HG02840 (cell line): ENCODE data around the gene C18orf54.
A peak's percentile ranks its signal among the peaks of the same experiment; 100 is the strongest.
"Not testable (repeated sequence)": the region's sequence is repeated elsewhere in the genome, so short reads cannot be mapped to it uniquely, and the experiment has no call there.

Experiments
- ATAC-seq: cut with Tn5 transposase; IDR thresholded peaks from one replicate; pipeline ENCODE4 v1.9.1; 2021; ENCODE audit warnings: mild to moderate bottlenecking, moderate library complexity, moderate number of reproducible peaks; ENCODE audit not compliant: unreplicated experiment, low FRiP score

The C18orf54 gene

DNA sequence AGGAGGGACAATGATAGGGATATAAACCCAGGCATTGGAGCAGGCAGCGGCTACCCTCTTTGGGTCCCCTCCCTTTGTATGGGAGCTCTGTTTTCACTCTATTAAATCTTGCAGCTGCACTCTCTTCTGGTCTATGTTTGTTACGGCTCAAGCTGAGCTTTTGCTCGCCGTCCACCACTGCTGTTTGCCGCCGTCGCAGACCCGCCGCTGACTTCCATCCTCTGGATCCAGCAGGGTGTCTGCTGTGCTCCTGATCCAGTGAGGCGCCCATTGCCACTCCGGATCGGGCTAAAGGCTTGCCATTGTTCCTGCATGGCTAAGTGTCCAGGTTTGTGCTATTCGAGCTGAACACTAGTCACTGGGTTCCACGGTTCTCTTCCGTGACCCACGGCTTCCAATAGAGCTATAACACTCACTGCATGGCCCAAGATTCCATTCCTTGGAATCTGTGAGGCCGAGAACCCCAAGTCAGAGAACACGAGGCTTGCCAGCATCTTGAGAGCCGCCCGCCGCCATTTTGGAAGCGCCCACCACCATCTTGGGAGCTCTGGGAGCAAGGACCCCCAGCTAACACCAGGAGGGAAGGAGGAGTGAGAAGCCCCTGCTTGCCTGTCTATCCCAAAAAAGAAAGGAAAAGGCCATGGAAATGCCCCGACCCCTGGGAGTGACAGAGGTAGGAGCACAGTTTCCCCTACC, 29.2 kb downstream of the C18orf54 start:
- ATAC-seq = not testable (repeated sequence)

DNA sequence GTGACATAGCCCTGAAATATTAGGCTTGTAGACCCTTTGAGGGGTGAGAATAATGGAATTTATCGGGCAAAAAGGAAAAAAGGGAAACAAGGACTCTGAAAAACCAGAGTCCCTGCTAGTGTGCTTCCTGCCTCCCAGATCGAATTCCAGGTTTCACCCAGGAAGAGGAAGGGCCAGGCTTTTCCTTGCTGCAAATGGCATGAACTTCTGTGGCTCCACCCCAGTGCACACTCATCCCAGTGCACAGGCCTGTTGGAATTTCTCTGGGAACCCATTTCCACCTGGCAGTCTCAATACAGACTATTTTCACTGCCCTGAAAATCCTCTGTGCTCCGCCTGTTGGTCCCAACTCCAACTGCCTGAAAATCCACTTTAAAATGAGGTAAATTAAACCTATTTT, 29.9 kb downstream of the C18orf54 start:
- no peak for ATAC-seq

DNA sequence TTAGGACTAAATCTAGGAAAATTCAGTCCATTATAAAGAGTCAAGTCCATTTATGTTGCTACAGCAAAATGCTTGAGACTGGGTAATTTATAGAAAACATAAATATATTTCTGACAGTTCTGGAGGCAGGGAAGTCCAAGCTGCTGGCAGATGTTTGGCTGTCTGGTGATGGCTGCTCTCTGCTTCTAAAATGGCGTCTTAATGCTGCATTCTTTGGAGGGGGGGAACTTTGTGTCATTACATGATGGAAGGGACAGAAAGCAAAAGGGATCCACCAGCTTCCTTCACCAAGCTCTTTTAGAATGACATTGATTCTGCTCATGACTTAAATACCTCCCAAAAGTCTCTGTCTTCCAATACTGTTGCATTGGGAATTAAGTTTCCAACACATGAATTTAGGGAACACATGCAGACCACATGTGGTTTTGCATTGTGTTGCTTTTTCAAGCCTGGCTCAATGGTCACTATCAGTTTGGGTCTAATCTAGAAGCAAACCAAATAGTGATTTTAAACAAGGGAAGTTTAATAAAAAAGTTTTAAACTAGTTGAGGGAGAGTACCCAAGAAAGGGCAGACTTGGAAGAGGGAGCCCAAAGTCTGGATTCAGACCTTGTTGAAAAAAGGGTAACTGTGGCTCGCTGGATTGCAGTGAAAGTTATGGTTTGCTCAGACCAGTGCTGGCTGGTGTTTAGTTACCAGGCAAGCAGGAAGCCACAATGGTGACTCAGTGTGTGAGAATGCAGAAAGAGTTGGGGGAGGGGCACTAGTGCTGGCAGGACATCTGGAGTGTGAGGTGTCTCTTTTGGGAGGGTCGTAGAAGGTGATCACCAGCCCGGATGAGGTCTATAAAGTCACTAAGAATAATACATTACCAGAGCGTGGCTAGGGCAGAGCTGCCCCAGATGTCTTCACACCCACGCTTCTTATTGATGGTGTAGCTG, 30.8 kb downstream of the C18orf54 start:
- ATAC-seq = peak; percentile 84

DNA sequence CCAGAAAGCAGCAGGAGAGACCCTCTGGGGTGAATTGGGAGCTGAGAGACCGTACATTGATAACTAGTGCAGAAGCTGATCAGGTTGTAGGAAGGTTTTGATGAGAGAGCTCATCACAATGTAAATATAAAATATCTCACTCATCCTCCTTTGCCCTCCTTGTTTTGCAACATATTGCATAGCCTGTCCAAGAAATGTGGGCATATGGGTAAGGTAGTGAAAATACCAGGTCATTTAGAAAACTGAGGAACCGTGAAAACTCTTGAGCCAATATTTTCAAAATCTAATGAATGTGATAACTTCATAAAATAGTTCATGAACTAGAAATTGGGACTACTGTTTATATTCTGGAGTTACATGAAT, 31.4 kb downstream of the C18orf54 start:
- ATAC-seq = no peak

DNA sequence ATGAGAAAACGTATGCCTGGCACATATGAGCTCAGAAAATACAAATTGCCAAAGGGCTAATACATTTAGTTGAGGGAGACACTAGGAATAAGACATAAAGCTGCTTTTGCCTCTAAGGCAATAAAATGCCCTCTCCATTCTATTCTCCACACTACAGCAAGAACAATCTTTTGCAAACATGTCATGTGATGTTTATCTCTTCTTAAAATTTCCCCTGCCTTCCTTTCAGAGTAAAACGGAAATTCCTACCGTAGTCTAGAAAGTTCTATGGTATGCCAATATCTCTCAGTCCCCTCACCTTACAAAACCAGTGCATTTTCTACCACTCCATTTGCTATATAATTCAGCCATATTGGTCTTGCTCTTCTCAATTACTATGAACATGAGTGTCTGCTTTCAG, 33.1 kb downstream of the C18orf54 start:
- no peak for ATAC-seq

DNA sequence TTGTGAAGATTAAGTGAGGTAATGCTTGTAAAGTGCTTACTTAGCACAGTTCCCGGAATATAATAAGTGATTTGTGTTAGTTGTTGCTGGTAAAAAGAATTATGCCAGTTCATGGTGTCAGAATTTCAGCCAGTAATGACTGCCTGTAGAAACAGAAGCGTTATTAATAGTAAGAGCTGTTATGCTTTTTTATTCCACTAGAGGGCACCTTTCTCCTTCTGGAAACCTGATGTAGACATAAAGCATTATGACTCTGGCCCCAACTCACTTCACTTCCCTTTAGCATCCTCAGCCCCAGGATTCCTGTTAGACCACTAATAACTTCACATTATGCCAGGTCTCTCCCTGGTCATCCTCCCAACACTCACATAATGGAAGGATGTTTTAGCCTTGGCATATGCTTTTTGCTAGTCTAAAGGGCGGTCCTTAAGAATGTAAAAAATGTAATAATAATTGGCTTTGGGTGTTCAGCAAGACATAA, 34.9 kb downstream of the C18orf54 start:
- no peak for ATAC-seq

DNA sequence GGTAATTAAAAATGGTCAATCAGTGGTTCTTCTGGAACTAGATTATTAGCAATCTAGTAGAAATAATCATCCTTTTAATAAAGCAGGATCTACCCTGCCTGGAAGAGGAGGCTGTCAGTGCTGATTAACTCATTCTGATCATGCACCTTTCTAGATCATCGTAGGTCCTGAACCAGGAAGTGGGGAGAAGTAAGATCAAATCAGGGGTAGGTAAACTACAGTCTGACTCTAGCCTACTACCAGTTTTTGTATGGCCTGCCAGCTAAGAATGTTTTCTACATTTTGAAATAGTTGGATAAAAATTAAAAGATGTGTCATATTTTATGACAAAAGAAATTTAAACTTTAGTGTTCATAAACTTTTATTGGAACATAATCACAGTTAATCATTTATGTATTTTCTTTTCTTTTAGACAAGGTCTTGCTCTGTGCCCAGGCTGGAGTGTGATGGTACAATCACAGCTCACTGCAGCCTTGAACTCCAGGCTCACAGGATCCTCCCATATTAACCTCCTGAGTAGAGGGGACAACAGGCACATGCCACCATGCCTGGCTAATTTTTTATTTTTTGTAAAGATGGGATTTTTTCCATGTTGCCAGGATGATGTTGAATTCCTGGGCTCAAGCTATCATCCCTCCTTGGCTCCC, 36.1 kb downstream of the C18orf54 start:
- no peak for ATAC-seq

DNA sequence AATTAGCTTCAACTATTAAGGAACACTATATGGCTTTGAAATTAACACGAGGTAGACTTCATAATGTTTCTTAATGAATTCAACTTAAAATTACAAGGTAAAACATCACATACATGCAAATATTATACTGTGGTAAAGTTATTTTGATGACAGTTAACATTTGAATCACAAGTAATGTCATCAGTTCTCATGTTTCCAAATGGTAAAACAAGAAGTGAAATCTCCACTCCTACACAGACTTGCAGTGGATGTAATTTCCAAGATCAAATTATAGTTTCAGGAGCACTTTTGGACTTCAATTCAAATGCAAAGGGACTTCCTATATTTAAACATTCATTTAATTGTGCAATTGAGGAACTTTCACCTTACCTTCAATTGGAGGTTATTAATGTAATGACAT, 39.1 kb downstream of the C18orf54 start:
- ATAC-seq = no peak

DNA sequence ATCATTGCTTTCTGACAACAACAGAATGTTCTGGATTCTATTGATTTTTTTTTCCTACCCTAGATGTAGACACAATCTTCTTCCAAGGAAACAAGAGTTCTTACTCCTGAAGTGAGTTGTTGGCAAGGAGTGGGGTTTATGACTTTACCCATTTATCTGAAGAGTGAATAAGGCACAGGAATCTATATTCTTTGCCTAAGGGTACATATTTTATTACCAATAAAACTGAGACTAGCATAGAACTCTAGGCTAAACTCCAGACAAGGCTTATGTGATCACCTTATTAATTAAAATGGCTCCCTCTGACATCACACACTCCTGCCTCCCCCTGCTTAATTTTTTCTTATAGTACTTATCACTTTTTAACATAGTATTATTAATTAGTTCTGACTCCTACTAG, 47.6 kb downstream of the C18orf54 start:
- ATAC-seq = no peak

DNA sequence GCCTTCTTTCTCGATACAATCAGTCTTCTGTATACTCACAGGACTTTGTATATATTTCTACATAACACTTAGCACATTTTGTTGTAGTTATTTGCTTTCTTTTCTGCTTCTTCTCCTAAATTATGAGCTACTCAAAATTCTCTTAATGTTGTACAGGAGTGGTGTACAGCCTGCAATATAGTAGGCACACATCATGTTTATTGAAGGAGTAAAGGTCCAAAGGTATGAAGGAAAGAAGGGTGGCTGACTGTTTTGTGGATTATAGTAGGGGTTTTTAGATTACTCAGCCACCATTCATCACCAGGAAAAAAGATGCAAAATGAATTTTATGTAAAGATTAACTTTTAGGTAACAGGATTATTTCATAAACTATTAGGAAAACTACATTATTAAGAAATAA, 54.1 kb downstream of the C18orf54 start:
- ATAC-seq = no peak

DNA sequence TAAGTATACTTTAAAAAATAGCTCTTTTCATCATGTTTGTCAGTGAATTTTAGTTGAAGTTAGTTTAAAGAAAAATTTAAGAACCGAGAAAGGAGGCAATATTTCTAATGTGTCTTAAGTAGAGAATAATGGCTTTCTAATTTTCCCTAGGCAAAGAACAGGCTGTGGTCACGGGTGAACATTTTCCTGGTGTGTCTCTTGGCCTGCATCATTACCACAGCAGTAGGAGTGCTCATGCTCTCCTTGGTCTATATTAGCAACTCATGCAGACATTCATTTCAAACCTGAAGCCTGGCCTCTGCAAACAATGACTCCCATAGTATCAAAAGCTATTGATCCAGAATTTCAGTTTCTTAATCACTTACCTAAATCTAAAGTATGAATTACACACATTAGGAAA, 57.4 kb downstream of the C18orf54 start:
- no peak for ATAC-seq

DNA sequence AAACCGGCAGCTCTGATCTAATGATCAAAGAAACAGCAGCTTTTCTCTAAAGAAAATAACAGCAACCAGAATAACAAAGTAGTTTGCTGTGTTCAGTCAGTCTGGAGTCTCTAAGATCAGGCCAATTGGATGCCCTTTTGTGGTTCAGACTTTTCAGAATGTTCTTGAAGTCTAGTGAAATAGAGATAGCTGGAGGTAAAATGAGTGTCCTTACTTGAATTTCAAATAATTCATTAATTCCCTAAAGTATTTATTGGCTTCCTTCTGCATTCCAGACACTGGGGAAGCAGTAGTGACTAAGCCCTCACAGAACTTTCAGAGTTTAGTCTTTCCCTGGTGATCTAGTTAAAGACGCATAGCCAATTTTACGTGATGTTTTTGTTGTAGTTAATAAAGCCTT, 58.7 kb downstream of the C18orf54 start:
- ATAC-seq = no peak

DNA sequence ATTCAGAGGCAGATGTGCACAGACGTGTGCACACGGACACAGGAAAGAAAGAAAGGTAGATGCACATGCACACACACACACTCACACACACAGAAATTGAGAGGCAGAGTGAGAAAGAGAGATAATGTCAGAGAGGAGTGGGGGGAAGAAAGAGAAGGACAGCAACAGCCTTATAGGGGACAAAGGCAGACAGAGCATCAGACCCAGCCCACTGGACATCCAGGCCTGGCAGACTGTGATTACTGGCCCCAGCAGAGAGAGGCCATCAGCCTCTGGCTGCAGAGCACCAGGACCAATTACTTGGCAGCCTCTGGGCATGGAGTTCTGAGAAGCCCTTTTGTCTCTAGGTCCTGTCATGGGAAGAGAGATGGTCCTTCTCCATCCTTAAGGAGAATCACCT, 66.1 kb downstream of the C18orf54 start:
- no peak for ATAC-seq

DNA sequence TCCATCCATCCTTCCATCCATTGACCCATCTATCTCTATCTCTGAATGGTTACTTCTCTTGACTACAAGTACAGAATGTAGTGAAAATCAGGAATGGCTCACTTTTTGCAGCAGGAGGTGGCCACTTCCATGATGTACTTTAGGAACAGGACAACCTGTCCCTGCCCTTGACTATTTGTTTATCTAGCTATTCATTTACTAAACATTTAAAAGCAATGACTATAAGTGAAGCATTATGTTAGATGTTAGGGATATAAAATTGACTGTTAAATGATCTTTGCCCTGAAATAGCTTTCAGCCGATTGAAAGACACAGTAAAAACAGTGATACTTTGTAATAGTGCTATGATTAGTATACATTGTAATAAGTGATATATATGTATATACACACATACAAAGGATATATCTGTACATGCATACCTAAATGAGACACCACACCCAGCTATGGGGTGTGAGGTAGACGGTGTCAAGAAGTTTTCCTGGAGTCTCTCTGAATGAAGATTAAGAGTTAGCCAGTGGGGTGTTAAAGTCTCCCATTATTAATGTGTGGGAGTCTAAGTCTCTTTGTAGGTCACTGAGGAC, 68.5 kb downstream of the C18orf54 start:
- ATAC-seq = no peak
